Sigmoid colon (tissue), 7 donors: ENCODE results near the gene FNDC8. TPM values are rescaled to one million over a fixed set of nuclear protein-coding genes. Genes with fewer than 3 reads are reported as not detected.

Source experiments
- DNase-seq: peaks from one replicate; pipeline ENCODE4 v3.0.0-alpha.2; 2019
- H3K27ac ChIP-seq, 4 donors: fragments of 200-600 bp; sonication (generic); one replicate each; pipeline ENCODE4 v1.5.1; 2016 to 2019; ENCODE audit warnings: mild to moderate bottlenecking in 1 of 4
- H3K27me3 ChIP-seq, 3 donors: fragments of 200-600 bp; sonication (generic); one replicate each; pipeline ENCODE4 v1.5.1; 2019; ENCODE audit warnings: mild to moderate bottlenecking in 1 of 3
- H3K36me3 ChIP-seq, 4 donors: fragments of 200-600 bp; sonication (generic); one replicate each; pipeline ENCODE4 v1.5.1; 2016 to 2019
- H3K4me1 ChIP-seq, 4 donors: fragments of 200-600 bp; sonication (generic); one replicate each; pipeline ENCODE4 v1.5.1; 2017 to 2019
- H3K4me3 ChIP-seq, 4 donors: fragments of 200-600 bp; sonication (generic); one replicate each; pipeline ENCODE4 v1.5.1; 2017 to 2019; ENCODE audit warnings: mild to moderate bottlenecking in 2 of 4, moderate library complexity in 1 of 4
- H3K9me3 ChIP-seq, 4 donors: fragments of 200-600 bp in 3 of 4; sonication (generic) in 3 of 4; one replicate each; pipeline versions ENCODE4 v1.5.1 to v1.6.1; 2013 to 2019
- EP300 ChIP-seq, 4 donors: sonication (generic); formaldehyde crosslinking; IDR thresholded peaks; one replicate each; pipeline ENCODE4 v1.6.1; 2017; ENCODE audit warnings: antibody characterized with exemption in 4 of 4
- POLR2A ChIP-seq, 2 donors: fragments of 450-650 bp; IDR thresholded peaks; one replicate each; pipeline ENCODE4 v1.6.1; 2016; ENCODE audit warnings: antibody characterized with exemption in 2 of 2, mild to moderate bottlenecking in 2 of 2, moderate library complexity in 2 of 2
- POLR2AphosphoS5 ChIP-seq, 4 donors: sonication (generic); formaldehyde crosslinking; IDR thresholded peaks; one replicate each; pipeline ENCODE4 v1.6.1; 2017; ENCODE audit warnings: antibody characterized with exemption in 4 of 4
- WGBS, 2 donors: extraction: QIAGEN DNeasy Blood & Tissue Kit; methylation state at CpG; one replicate each; pipeline ENCODE4 v1.1.7; 2013; 5-methylcytosine and 5-hydroxymethylcytosine counted together
- intact Hi-C: fragments of 100-400 bp; cut with DNase I; formaldehyde crosslinking; loops from one replicate; pipeline ENCODE4 v1.15.1; 2023
- polyA plus RNA-seq, 3 donors: library from polyadenylated mRNA; stranded (reverse); fragments of 200-250 nt; gene quantifications; one replicate each; pipeline ENCODE4 v1.2.3, GENCODE V29; 2013
- total RNA-seq, 4 donors: library from RNA; depleted of rRNA; stranded (reverse); fragments of >200 nt; gene quantifications; one replicate each; pipeline ENCODE4 v1.1.0, GENCODE V29; 2016
- TF ChIP-seq, protein P1 (sequence below), 4 experiments: fragments of 450-650 bp in 3 of 4; fragments of 200-600 bp in 1 of 4; IDR thresholded peaks; one replicate each; pipeline ENCODE4 v1.5.1; 2016 to 2019; ENCODE audit warnings: antibody characterized with exemption in 4 of 4, mild to moderate bottlenecking in 3 of 4, moderate library complexity in 2 of 4
- donor health status: healthy with polysubstance abuse.
- donor health status: Bipolar disorder and iron deficiency.
- donor health status: healthy.

Gene FNDC8
- total and polyA plus RNA-seq, 7 donors, result not detected

DNA sequence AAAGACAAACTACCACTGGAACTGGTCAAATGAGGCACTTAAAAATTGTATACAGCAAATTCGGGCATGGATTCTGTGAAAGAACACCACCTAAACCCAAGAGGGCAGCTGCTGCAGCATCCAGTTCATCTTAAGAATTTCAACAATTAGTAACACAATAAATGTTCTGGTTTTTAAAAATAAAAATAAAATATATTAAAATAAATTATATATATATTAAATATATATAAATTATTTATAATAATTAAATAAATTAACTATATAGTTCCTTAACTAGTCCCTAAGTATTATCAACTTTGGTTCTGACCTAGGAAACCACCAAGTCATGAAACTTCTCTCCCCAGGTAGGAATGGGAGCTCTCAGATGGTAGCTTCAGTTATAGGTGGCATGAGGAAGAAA is 44.5 kb upstream of the FNDC8 start:
- no peak for DNase-seq
- H3K27me3 ChIP-seq, result no peaks in the 10 kb centered on the region
- H3K27ac ChIP-seq, result no peak overlapping the region
- H3K4me3 ChIP-seq, result no peak overlapping the region
- no peaks in the 10 kb centered on the region for H3K36me3 ChIP-seq
- no peaks in the 10 kb centered on the region for H3K9me3 ChIP-seq
- intact Hi-C loops, result no loop called here
- TF ChIP-seq, protein P1, sequence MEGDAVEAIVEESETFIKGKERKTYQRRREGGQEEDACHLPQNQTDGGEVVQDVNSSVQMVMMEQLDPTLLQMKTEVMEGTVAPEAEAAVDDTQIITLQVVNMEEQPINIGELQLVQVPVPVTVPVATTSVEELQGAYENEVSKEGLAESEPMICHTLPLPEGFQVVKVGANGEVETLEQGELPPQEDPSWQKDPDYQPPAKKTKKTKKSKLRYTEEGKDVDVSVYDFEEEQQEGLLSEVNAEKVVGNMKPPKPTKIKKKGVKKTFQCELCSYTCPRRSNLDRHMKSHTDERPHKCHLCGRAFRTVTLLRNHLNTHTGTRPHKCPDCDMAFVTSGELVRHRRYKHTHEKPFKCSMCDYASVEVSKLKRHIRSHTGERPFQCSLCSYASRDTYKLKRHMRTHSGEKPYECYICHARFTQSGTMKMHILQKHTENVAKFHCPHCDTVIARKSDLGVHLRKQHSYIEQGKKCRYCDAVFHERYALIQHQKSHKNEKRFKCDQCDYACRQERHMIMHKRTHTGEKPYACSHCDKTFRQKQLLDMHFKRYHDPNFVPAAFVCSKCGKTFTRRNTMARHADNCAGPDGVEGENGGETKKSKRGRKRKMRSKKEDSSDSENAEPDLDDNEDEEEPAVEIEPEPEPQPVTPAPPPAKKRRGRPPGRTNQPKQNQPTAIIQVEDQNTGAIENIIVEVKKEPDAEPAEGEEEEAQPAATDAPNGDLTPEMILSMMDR (IDR thresholded peaks at IDR 0.05), result no peak
- TF ChIP-seq POLR2A (IDR thresholded peaks at IDR 0.05), result no peak
- TF ChIP-seq EP300 (IDR thresholded peaks at IDR 0.05), result no peak
- WGBS, 2 donors, result 86 to 94% methylated on average over 1 of the region's 1 CpG
- peaks cover 0 to 31% (median 27%) of the 10 kb centered on the region in 4 donors for H3K4me1 ChIP-seq

DNA sequence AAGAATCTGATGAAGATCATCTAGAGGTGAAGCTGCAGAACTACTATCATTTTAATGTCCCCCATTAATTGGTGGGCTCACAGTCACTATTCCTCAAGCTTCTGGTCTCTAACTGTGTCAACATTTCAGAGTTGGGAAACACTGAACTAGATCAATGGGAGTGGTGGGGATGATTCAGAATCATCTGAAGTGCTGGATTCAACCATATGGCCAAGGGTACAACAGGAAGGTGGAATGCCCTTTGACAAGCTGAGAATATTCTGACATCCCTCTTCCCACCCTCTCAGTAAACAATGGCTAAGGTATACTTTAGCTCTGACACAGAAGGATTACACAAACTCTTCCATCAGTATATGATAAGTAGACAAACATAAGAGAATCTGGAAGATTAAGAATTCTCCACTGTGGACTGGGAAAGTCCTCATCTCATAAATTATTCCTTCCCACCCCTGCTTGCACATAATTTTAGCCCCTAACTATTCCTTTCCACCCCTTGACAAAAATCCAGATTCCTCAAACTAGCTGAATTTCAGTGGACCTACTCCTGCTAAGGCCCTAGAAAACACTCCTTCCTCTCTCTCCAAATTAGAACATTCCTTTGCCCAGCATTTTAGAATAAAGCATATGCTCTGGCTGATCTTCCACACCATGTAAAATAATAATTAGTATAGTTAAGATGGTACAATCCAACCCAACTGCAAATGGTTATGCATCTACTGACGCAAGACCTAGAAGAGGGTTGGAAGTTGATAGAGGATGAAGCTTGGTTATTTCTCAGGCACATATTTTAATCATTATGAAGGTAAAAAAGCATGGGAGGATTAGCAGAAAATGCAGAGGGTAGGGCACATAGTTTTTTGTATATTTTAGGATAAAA is 41.6 kb upstream of the FNDC8 start:
- Histone ChIP-seq H3K27ac (no peak overlapping the region), H3K36me3 (no peaks in the 10 kb centered on the region), H3K9me3 (no peaks in the 10 kb centered on the region), H3K4me1 (peaks cover 0 to 31% (median 27%) of the 10 kb centered on the region in 4 donors), H3K4me3 (no peak overlapping the region), H3K27me3 (no peaks in the 10 kb centered on the region)
- TF ChIP-seq POLR2A (IDR thresholded peaks at IDR 0.05) (no peak), POLR2AphosphoS5 (IDR thresholded peaks at IDR 0.05) (no peak), EP300 (IDR thresholded peaks at IDR 0.05) (no peak)
- TF ChIP-seq, protein P1 (IDR thresholded peaks at IDR 0.05), result no peak
- intact Hi-C loops, result no loop called here
- 92 to 100% methylated on average over 1 of the region's 1 CpG for WGBS, 2 donors
- no peak for DNase-seq

DNA sequence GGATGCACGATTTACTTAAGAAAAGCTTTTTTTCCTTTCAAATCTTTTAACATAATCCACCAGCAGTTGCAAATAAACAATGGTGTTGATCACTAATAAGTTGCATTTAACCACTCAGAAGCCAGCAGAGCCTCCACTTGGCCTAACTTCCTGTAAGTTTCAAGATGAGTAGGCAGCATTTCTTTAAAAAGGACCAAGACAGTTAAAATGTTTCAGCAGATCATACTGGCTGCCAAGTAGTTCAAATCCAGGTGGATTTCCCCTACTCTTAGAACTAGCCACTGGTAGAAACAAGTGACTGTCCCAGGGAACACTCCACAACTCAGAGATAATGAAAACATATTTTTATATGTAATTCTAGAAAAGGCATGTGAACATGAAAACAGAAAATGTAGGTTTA is 40.9 kb upstream of the FNDC8 start:
- no peaks in the 10 kb centered on the region for H3K27me3 ChIP-seq
- no peak for DNase-seq
- 63 to 78% methylated on average over 1 of the region's 1 CpG for WGBS, 2 donors
- H3K36me3 ChIP-seq, result no peaks in the 10 kb centered on the region
- no peak overlapping the region for H3K4me3 ChIP-seq
- H3K27ac ChIP-seq, result no peak overlapping the region
- no peaks in the 10 kb centered on the region for H3K9me3 ChIP-seq
- peaks cover 0 to 26% (median 20%) of the 10 kb centered on the region in 4 donors for H3K4me1 ChIP-seq
- intact Hi-C loops, result no loop called here
- no peak for TF ChIP-seq POLR2A (IDR thresholded peaks at IDR 0.05)
- no peak for TF ChIP-seq POLR2AphosphoS5 (IDR thresholded peaks at IDR 0.05)

DNA sequence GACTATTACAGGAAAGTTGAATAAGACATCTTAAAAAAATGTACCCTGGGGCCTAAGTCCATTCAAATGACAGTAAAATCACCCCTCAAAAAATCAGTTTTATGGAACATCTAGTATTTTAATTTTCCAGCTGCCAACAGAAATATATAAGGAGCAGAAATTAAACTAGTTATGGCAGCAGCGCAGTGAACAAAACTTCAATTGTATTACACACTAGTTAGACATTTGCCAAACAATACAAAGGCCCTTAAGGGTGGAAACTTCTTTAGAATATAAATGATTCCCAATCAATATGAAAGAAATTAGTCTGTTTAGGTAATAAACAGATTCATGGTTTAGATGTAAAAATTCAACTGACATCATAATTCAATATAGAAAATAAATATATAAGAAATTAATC is 39.8 kb upstream of the FNDC8 start:
- H3K4me3 ChIP-seq, result no peak overlapping the region
- 85 to 97% methylated on average over 1 of the region's 1 CpG for WGBS, 2 donors
- intact Hi-C loops, result no loop called here
- no peaks in the 10 kb centered on the region for H3K9me3 ChIP-seq
- H3K27ac ChIP-seq, result no peak overlapping the region
- no peaks in the 10 kb centered on the region for H3K27me3 ChIP-seq
- H3K4me1 ChIP-seq, result peaks cover 0 to 23% (median 21%) of the 10 kb centered on the region in 4 donors
- no peaks in the 10 kb centered on the region for H3K36me3 ChIP-seq
- DNase-seq, result no peak
- no peak for TF ChIP-seq POLR2A (IDR thresholded peaks at IDR 0.05)
- no peak for TF ChIP-seq POLR2AphosphoS5 (IDR thresholded peaks at IDR 0.05)
- TF ChIP-seq, protein P1 (IDR thresholded peaks at IDR 0.05), result no peak
- no peak for TF ChIP-seq EP300 (IDR thresholded peaks at IDR 0.05)

DNA sequence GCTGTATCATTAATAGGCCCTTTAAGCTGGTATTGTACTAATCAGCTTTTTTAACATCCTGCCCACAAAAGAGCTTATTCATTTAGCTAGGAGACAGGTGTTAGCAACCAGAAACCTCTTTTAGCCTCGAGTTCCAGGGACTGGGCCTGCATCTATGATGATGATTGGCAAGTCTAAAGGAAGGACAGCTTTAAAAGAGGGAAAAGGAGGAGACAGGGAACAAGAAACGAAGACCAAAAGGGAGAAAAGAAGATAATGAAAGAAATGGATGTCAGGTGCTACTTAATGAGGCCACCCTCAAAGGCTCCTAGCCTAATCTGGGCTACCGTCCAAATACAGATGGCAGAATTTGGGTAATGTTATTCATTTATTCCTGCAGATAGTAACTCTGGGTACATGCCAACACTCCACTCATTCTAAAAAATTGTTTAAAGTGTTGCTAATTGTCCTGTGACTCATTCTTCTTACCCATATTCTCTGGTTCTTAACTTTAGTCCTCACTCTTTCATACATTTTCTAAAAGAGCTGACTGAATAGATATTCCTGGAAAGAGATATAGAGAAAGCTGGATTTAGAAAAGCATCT is 39.2 kb upstream of the FNDC8 start:
- Histone ChIP-seq H3K27me3 (no peaks in the 10 kb centered on the region), H3K4me3 (no peak overlapping the region), H3K4me1 (peaks cover 0 to 28% (median 24%) of the 10 kb centered on the region in 4 donors), H3K9me3 (no peaks in the 10 kb centered on the region), H3K27ac (no peak overlapping the region), H3K36me3 (no peaks in the 10 kb centered on the region)
- no peak for DNase-seq
- WGBS, 2 donors, result 12 to 45% methylated on average over 3 of the region's 3 CpGs
- intact Hi-C loops, result no loop called here
- no peak for TF ChIP-seq POLR2AphosphoS5 (IDR thresholded peaks at IDR 0.05)
- no peak for TF ChIP-seq EP300 (IDR thresholded peaks at IDR 0.05)
- TF ChIP-seq, protein P1 (IDR thresholded peaks at IDR 0.05), result no peak
- no peak for TF ChIP-seq POLR2A (IDR thresholded peaks at IDR 0.05)
